Measurements from ENCODE around the gene LUZP1.

GRCh38 chr1:23150742-23151141 lies 17.9 kb downstream of the LUZP1 start:
- TF ChIP-seq CTCF (IDR thresholded peaks at IDR 0.05; ENCODE audit: low read depth, low read length) (no peak), MYC (IDR thresholded peaks at IDR 0.05; ENCODE audit: low read depth, low read length) (no peak), MAX (IDR thresholded peaks at IDR 0.05; ENCODE audit: low read depth, low read length) (no peak), POLR2A (IDR thresholded peaks at IDR 0.05; ENCODE audit: extremely low read depth, insufficient read length) (no peak)

All from NB4 (cell line).